ENCODE results near the gene ZFP64.
"Not testable (repeated sequence)": the region's sequence is repeated elsewhere in the genome, so short reads cannot be mapped to it uniquely, and the experiment has no call there.

The ZFP64 gene

DNA sequence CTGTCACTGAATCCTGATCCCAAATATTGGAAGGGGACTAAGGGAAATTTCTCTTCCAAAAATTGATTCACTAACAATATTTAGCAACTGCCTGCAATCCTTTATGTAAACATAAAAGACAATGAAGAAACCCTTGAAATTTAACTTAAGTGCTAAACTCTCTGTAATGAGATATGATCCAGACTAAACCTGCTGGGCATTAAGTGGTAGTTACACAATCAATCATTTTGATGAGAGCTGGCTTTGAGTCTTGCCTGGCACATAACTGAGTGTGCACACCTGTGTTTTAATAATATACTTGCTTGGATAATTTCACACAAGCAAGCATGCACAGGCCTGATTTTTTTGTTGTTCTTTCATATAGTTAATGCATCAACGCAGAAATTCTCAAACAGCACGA, 9.8 kb upstream of the ZFP64 start:
- no peak for DNase-seq (ENCODE audit: low read depth)

DNA sequence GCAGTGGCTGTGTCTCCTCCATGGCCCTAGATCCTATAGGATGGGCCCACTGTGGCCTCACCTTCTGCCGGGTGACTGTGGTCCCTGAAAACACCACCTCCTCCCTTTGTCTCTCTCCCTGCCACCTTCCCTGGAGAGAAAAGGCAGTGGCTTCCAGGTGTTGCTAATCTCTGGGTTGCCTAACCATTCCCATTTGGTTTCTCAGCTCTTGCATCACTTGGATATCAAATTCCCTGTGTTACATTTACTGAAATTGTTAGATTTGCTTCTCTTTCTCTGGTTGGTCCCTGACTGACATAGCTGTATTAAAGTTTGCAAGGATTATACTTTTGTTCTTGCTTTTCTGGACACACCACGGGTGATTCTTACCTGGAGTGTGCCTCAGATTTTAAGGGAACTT, 9.3 kb upstream of the ZFP64 start:
- DNase-seq (ENCODE audit: low read depth): no peak

DNA sequence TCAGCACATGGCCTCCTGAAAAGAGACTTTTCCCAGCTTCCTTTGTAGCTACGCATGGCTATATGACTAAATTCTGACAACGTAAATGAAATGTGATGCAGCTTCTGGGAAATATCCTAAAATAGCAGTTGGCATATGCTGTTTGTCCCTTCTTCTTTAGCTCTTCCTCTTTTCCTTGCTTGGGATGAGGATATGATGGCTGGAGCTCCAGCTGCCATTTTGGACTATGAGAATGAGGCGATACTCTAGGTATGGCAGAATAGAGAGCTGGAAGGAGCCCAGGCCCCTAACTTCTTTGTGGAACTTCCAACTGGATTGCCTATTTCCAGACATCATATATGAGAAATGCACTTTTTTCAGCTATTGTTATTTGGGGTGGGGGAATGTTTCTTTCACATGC, 5.3 kb upstream of the ZFP64 start:
- no peak for DNase-seq (ENCODE audit: low read depth)

DNA sequence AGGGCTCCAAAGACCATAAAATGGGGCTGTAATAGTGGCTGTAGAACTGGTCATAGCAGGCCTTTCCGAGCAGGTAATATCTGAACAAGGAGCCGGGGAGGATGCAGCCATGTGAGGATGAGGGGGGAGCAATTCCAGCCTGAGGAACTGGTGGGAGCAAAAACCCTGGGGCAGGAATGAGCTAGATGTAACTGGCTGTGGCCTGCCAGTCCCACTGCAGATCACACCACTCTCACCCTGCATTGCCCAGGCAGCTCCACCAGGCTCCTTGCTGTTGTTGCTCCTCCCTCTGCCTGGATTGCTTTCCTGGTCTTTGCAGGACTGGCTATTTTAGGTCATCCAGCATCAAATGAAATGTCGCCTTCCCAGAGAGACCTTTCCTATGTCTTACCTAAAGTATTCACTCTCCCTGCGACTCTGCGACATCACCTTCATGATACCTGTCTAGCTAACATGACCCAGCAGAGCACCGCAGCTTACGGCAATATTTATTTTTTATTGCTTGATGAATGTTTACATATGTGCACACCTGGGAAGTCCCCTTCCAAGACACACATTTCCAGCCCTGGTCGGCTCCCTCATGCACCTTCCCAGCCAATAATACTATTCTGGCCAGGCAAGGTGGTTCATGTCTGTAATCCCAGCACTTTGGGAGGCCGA, 2.4 kb upstream of the ZFP64 start:
- DNase-seq (ENCODE audit: low read depth): no peak

GRCh38 chr20:52193133-52193532, 1.6 kb upstream of the ZFP64 start:
- DNase-seq (ENCODE audit: low read depth): no peak

GRCh38 chr20:52192719-52193007, 1.1 kb upstream of the ZFP64 start:
- not testable (repeated sequence) for DNase-seq (ENCODE audit: low read depth)

DNA sequence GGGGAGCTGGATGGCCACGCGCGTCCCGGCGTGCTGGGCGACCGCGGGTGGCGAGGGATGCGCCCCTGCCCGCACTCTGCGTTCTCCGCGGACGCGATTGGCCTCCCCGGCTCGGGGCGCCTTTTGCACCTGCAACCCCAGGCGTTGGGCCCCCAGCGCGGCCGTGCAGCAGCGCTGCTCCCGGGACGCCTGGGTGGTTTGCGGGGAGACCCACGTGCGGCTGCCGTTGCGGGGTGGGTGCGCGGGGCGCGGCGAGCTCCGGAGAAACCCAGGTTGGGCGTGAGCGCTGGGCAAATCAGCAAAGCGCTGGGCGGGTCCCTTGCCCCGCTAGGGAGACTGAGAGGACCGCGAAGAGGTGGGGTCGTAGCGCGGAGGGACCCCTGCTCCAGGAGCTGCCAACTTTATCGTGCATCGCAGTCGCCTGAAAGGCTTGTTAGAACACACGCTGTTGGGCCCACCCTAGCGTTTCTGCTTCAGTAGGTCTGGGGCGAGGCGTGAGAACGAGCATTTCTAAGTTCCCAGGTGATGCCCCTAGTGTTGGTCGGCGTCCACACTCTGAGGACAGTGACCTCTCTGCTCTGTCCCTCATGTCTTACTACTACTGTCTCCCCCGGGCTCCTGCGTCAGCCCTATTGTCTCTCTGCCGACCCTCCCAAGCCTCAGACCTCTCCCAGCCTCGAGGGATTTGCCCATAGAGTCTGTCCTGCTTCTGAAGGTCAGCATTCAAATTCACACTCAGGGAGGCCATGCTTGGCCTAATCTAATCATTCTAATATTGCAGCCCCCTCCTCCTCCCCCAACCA, 538 bp upstream of the ZFP64 start:
- DNase-seq (ENCODE audit: low read depth): peak; percentile 2

GRCh38 chr20:52190437-52191131, 995 bp downstream of the ZFP64 start:
- no peak for DNase-seq (ENCODE audit: low read depth)

GRCh38 chr20:52181766-52182165, 9.8 kb downstream of the ZFP64 start:
- no peak for DNase-seq (ENCODE audit: low read depth)

- no peak for DNase-seq (ENCODE audit: low read depth)
Measured at GRCh38 chr20:52180180-52180840, 11.3 kb downstream of the ZFP64 start.

GRCh38 chr20:52179331-52180179, 12.0 kb downstream of the ZFP64 start:
- no peak for DNase-seq (ENCODE audit: low read depth)

DNA sequence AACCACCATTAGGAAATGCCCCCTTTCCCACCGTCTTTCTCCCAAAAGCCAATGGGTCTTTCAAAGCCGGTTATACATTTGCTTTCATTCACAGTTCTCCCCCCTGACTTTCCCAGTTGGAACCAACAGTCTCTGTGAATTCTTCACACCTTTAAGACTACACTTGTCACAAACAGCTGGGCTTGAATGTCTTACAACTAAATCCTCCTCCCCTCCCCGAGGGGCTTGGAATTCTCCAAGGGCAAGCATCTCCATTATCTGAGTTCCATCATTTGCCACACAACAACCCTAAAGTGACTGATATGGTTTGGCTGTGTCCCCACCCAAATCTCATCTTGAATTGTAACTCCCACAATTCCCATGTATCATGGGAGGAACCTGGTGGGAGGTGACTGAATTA, 12.9 kb downstream of the ZFP64 start:
- DNase-seq (ENCODE audit: low read depth): no peak

DNA sequence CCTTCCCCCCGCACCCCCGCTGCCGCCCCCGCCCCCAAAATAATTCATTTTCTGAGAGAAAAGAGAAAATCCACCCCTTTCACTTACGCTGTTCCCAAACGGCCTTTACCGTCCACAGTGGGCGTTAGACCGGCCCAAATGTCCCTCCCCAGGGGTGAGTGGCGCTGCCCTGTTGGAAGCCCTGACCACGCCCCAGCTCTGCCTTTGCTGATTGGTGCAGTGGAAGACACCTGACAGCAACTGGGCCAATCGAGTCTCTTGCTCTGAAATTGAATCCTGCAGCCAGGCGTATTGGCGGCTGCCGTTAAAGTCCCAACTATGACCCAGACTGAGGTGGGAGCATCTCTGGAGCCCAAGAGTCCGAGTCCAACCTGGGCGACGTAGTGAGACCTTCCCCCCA, 15.7 kb downstream of the ZFP64 start:
- no peak for DNase-seq (ENCODE audit: low read depth)

- DNase-seq (ENCODE audit: low read depth): no peak
Measured at GRCh38 chr20:52172392-52173047, 19.1 kb downstream of the ZFP64 start.

- no peak for DNase-seq (ENCODE audit: low read depth)
Measured at GRCh38 chr20:52171025-52171424, 20.6 kb downstream of the ZFP64 start.

GRCh38 chr20:52168116-52168515, 23.5 kb downstream of the ZFP64 start:
- no peak for DNase-seq (ENCODE audit: low read depth)

- no peak for DNase-seq (ENCODE audit: low read depth)
Measured at GRCh38 chr20:52167232-52167840, 24.2 kb downstream of the ZFP64 start.

DNA sequence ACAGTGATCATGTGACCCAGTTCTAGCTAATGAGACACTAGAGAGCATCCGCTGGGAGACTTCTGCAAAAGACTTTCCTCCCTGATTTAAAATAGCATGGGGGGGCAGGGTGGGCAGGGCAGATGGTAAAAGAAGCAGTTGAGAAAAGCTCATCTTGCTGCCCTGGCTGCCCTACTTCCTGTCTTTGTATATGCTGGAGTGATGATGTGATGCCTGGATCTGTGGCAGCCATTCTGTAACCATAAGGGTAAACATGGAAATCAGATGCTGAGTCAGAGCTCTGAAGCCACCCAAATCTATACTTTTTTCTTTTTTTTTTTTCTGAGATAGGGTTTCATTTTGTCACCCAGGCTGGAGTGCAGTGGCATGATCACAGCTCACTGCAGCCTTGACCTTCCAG, 25.4 kb downstream of the ZFP64 start:
- DNase-seq (ENCODE audit: low read depth): no peak

DNA sequence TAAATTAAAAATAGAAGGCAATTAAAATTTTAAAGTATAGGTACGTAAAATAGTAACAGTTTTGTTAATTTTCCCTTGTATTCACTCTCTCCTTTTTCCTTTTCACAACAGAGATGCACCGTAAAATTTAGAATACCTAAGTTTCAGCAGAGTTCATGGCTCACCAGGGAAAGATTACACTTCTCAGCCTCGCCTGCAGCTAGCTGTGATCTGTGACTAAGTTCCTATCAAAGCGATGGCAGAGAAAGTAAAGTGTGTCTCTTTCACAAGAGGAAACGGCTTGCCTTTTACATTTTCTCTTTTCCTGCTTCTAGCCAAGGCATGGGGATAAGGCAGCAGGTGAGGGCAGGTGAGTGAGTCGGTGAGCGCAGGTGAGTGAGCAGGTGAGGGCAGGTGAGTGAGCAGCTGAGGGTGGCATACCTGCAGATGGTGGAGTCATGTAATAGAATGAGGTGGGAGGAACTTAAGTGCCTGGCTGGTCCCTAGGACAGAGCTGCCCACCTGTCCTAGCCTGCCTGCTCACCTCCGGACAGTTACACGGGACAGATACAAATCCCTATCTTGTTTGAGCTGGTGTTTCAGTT, 30.9 kb downstream of the ZFP64 start:
- DNase-seq (ENCODE audit: low read depth): no peak

- no peak for DNase-seq (ENCODE audit: low read depth)
Measured at GRCh38 chr20:52160049-52160570, 31.5 kb downstream of the ZFP64 start.
